OCI-M2 (cell line): ENCODE measurements around the gene ZNF775.

ENCODE experiments used
- DNase-seq: peaks from one replicate; lab custom pipeline; 2025; ENCODE audit not compliant: unreplicated experiment; lab: John Stamatoyannopoulos, UW

ZNF775 gene

GRCh38 chr7:150378853-150379440 lies at the start of gene ZNF775:
Gene ZNF775 (plus strand): TSS chr7:150379330. CDS start chr7:150388471, 9,141 bp downstream.
- DNase-seq, result peak; percentile 92

- DNase-seq, result no peak
These were observed 49.6 kb upstream of the ZNF775 start for GRCh38 chr7:150329331-150330120.

GRCh38 chr7:150330211-150330885 lies 48.8 kb upstream of the ZNF775 start:
- no peak for DNase-seq

- no peak for DNase-seq
These were observed 46.1 kb upstream of the ZNF775 start for GRCh38 chr7:150332852-150333635.

GRCh38 chr7:150333659-150334058 lies 45.5 kb upstream of the ZNF775 start:
- DNase-seq, result no peak

GRCh38 chr7:150334108-150334507 lies 45.0 kb upstream of the ZNF775 start:
- DNase-seq, result no peak

GRCh38 chr7:150335108-150335773 lies 43.9 kb upstream of the ZNF775 start:
- DNase-seq, result no peak

GRCh38 chr7:150335774-150336112 lies 43.4 kb upstream of the ZNF775 start:
- DNase-seq, result no peak

GRCh38 chr7:150336746-150337145 lies 42.4 kb upstream of the ZNF775 start:
- no peak for DNase-seq

GRCh38 chr7:150337179-150337578 lies 42.0 kb upstream of the ZNF775 start:
- no peak for DNase-seq

GRCh38 chr7:150337659-150338081 lies 41.5 kb upstream of the ZNF775 start:
- no peak for DNase-seq

- no peak for DNase-seq
These were observed 40.8 kb upstream of the ZNF775 start for GRCh38 chr7:150338166-150338829.

- DNase-seq, result no peak
These were observed 39.7 kb upstream of the ZNF775 start for GRCh38 chr7:150339409-150339809.

- no peak for DNase-seq
These were observed 38.9 kb upstream of the ZNF775 start for GRCh38 chr7:150340024-150340749.

- DNase-seq, result no peak
These were observed 38.3 kb upstream of the ZNF775 start for GRCh38 chr7:150340875-150341262.

GRCh38 chr7:150341263-150342120 lies 37.6 kb upstream of the ZNF775 start, which contains the start of gene RARRES2:
Gene RARRES2 (minus strand): TSS chr7:150341629. CDS start chr7:150340609, 1,020 bp downstream.
- no peak for DNase-seq

- DNase-seq, result no peak
These were observed 37.1 kb upstream of the ZNF775 start for GRCh38 chr7:150342121-150342408.

- no peak for DNase-seq
These were observed 35.9 kb upstream of the ZNF775 start for GRCh38 chr7:150343225-150343624.

GRCh38 chr7:150344299-150344698 lies 34.8 kb upstream of the ZNF775 start:
- no peak for DNase-seq
